GM12878 (cell line): Measurements from ENCODE around the gene TMCC2. TPM values are rescaled to one million over a fixed set of nuclear protein-coding genes. Genes with fewer than 3 reads are reported as not detected.

Source experiments
- ATAC-seq: fragments of 200-7000 bp; cut with Tn5 transposase; 3 replicates; pipeline ENCODE4 v1.9.1; 2020; ENCODE audit warnings: mild to moderate bottlenecking, moderate library complexity
- BruUV-seq: library from RNA; stranded (reverse); fragments of 400-500 nt; replicated peaks from 2 replicates; lab custom pipeline; 2021; lab: Mats Ljungman, UMichigan
- CTCF ChIA-PET: fragments of 300-600 bp; sonication (Branson Sonifier 250); formaldehyde crosslinking; extraction: SDS; loops from one replicate; lab custom pipeline; 2021; ENCODE audit warnings: inconsistent platforms; lab: Yijun Ruan, JAX
- POLR2A ChIA-PET: fragments of 350-600 bp; formaldehyde crosslinking; extraction: SDS; loops from one replicate; lab custom pipeline; 2021; ENCODE audit warnings: inconsistent platforms; lab: Charles Lee
- RAD21 ChIA-PET: fragments of 300-600 bp; sonication (Branson Sonifier 250); formaldehyde crosslinking; loops from one replicate; lab custom pipeline; 2023; ENCODE audit warnings: antibody characterized with exemption; ENCODE audit not compliant: unreplicated experiment; lab: Charles Lee
- SMC1A ChIA-PET: fragments of 300-600 bp; sonication (Branson Sonifier 250); formaldehyde crosslinking; loops from one replicate; lab custom pipeline; 2023; ENCODE audit not compliant: unreplicated experiment, uncharacterized antibody; lab: Charles Lee
- DNase-seq: peaks from one replicate; pipeline ENCODE4 v3.0.0-alpha.2; 2011; ENCODE audit warnings: low read depth, low spot score
- FAIRE-seq: peaks from 3 replicates; lab custom pipeline; 2011; peaks lifted over from hg19 to GRCh38; lab: Jason Lieb, UNC
- H2AFZ ChIP-seq: 2 replicates; pipeline ENCODE4 v1.6.0; 2011; ENCODE audit warnings: low read depth, low read length, control low read depth; ENCODE audit not compliant: control insufficient read depth
- H3K27ac ChIP-seq: 2 replicates; pipeline ENCODE4 v1.5.1; 2011; ENCODE audit warnings: control low read depth; ENCODE audit not compliant: control insufficient read depth, insufficient read depth
- H3K27me3 ChIP-seq, 2 experiments: replicated peaks in 1 of 2; 2 replicates each; pipeline versions ENCODE4 v1.6.0 to v1.6.1; 2011; ENCODE audit warnings: low read length in 1 of 2; ENCODE audit not compliant: control insufficient read depth in 2 of 2, insufficient read depth in 2 of 2
- H3K36me3 ChIP-seq, 2 experiments: 2 replicates each; pipeline ENCODE4 v1.5.1; 2011; ENCODE audit warnings: low read length in 1 of 2; ENCODE audit not compliant: control insufficient read depth in 2 of 2, insufficient read depth in 2 of 2
- H3K4me1 ChIP-seq: 2 replicates; pipeline ENCODE4 v1.6.1; 2011; ENCODE audit warnings: mild to moderate bottlenecking, low read length, moderate library complexity, mixed read lengths; ENCODE audit not compliant: control insufficient read depth, insufficient read depth
- H3K4me2 ChIP-seq: 2 replicates; pipeline ENCODE4 v1.6.0; 2011; ENCODE audit warnings: control low read depth; ENCODE audit not compliant: control insufficient read depth, insufficient read depth
- H3K4me3 ChIP-seq: fragments of 200-600 bp; sonication (generic); 2 replicates; pipeline ENCODE4 v1.5.1; 2016
- H3K79me2 ChIP-seq: 2 replicates; pipeline ENCODE4 v1.6.0; 2011; ENCODE audit warnings: low read length; ENCODE audit not compliant: control insufficient read depth, insufficient read depth
- H3K9ac ChIP-seq: 2 replicates; pipeline ENCODE4 v1.8.0; 2011; ENCODE audit warnings: low read length, control low read depth, mixed read lengths; ENCODE audit not compliant: control insufficient read depth, insufficient read depth
- H3K9me3 ChIP-seq: replicated peaks from 3 replicates; pipeline ENCODE4 v1.5.1; 2011; ENCODE audit warnings: mild to moderate bottlenecking, low read length; ENCODE audit not compliant: control insufficient read depth, insufficient read depth
- H4K20me1 ChIP-seq: 2 replicates; pipeline ENCODE4 v1.6.0; 2011; ENCODE audit not compliant: control insufficient read depth, insufficient read depth
- RCOR1 ChIP-seq: conservative IDR thresholded peaks from 2 replicates; pipeline ENCODE4 v1.6.1; 2012; ENCODE audit warnings: low read depth, low read length, improper control_type of control experiment
- SMARCA5 ChIP-seq: fragments of 450-650 bp; IDR thresholded peaks from 2 replicates; pipeline ENCODE4 v1.6.1; 2017; ENCODE audit warnings: mild to moderate bottlenecking
- WGBS: methylation state at CpG from one replicate; pipeline ENCODE4 v1.1.6; 2016; ENCODE audit warnings: low lambda C conversion rate; ENCODE audit not compliant: insufficient replicate concordance, insufficient coverage; ENCODE audit errors: missing lambda C conversion rate; 5-methylcytosine and 5-hydroxymethylcytosine counted together
- in situ Hi-C: fragments of 300-500 bp; cut with MboI; formaldehyde crosslinking; loops from 9 replicates; pipeline ENCODE4 v1.14.3; 2018; ENCODE audit warnings: mixed read lengths
- intact Hi-C: fragments of 100-400 bp; cut with micrococcal nuclease; formaldehyde crosslinking; loops from one replicate; pipeline ENCODE4 v1.14.2; 2022; ENCODE audit not compliant: unreplicated experiment
- polyA plus RNA-seq, 11 experiments: library from polyadenylated mRNA; depleted of rRNA in 4 of 11; unstranded in 6 of 11; stranded (reverse) in 5 of 11; fragments of >200 nt; fragmentation: Nextera tagmentation in 4 of 11; fragmentation: Illumina TruSeq in 1 of 11; extraction: Ambion mirVana in 4 of 11; extraction: Trizol in 1 of 11; gene quantifications; 1 replicate in 1 of 11; 2 replicates in 10 of 11; pipeline versions ENCODE4 v1.2.1 to v1.2.3, GENCODE V29; 2011 to 2016; ENCODE audit warnings: inconsistent platforms in 2 of 11, missing spikeins in 2 of 11, low read depth in 1 of 11
- total RNA-seq, 4 experiments: library from RNA; depleted of rRNA in 3 of 4; stranded (reverse); fragments of >200 nt in 3 of 4; fragmentation: Illumina TruSeq in 1 of 4; extraction: Trizol in 1 of 4; gene quantifications; 2 replicates each; pipeline versions ENCODE4 v1.2.1 to v1.2.3, GENCODE V29; 2013 to 2021
- TF ChIP-seq, protein P1 (sequence below): fragments of 450-650 bp; IDR thresholded peaks from 2 replicates; pipeline ENCODE4 v1.6.1; 2016; ENCODE audit warnings: mild to moderate bottlenecking, moderate library complexity, borderline replicate concordance

TMCC2 gene
- total and polyA plus RNA-seq, 10 of the 15 experiments (the other 5 are each of a cell fraction or from before 2014, with no cell fraction given), result 0.06 to 2.3 (median 0.76) TPM

GRCh38 chr1:205208811-205209210 is 18.9 kb upstream of the TMCC2 start:
- no peak overlapping the region for H2AFZ ChIP-seq
- no peak overlapping the region for H3K27ac ChIP-seq
- RAD21 ChIA-PET, result no interaction called here
- no peak for DNase-seq
- H4K20me1 ChIP-seq, result no peaks in the 10 kb centered on the region; the same call in 1 of the 2 replicates
- no peaks in the 10 kb centered on the region; the same call in 1 of the 2 replicates for H3K79me2 ChIP-seq
- no TSS peak for BruUV-seq
- TF ChIP-seq, protein P1, sequence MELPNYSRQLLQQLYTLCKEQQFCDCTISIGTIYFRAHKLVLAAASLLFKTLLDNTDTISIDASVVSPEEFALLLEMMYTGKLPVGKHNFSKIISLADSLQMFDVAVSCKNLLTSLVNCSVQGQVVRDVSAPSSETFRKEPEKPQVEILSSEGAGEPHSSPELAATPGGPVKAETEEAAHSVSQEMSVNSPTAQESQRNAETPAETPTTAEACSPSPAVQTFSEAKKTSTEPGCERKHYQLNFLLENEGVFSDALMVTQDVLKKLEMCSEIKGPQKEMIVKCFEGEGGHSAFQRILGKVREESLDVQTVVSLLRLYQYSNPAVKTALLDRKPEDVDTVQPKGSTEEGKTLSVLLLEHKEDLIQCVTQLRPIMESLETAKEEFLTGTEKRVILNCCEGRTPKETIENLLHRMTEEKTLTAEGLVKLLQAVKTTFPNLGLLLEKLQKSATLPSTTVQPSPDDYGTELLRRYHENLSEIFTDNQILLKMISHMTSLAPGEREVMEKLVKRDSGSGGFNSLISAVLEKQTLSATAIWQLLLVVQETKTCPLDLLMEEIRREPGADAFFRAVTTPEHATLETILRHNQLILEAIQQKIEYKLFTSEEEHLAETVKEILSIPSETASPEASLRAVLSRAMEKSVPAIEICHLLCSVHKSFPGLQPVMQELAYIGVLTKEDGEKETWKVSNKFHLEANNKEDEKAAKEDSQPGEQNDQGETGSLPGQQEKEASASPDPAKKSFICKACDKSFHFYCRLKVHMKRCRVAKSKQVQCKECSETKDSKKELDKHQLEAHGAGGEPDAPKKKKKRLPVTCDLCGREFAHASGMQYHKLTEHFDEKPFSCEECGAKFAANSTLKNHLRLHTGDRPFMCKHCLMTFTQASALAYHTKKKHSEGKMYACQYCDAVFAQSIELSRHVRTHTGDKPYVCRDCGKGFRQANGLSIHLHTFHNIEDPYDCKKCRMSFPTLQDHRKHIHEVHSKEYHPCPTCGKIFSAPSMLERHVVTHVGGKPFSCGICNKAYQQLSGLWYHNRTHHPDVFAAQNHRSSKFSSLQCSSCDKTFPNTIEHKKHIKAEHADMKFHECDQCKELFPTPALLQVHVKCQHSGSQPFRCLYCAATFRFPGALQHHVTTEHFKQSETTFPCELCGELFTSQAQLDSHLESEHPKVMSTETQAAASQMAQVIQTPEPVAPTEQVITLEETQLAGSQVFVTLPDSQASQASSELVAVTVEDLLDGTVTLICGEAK, result no peak
- TF ChIP-seq SMARCA5 (no peak), RCOR1 (no peak)
- TF ChIP-seq, all 136 proteins: peak for 0
- Histone ChIP-seq H3K36me3 (no peaks in the 10 kb centered on the region), H3K4me3 (no peak overlapping the region), H3K9me3 (no peaks in the 10 kb centered on the region), H3K27me3 (no peaks in the 10 kb centered on the region), H3K4me1 (no peaks in the 10 kb centered on the region), H3K4me2 (no peak overlapping the region), H3K9ac (no peak overlapping the region)
- WGBS, result 93% methylated on average over 3 of the region's 3 CpGs
- CTCF ChIA-PET, result interaction anchor here (0.7 to 0.8 kb wide), 2 partner anchors 11 to 20 kb away, joined by 3 read pairs; no protein-coding TSS in a partner anchor
- intact Hi-C loops, result no loop called here
- FAIRE-seq, result no peak
- POLR2A ChIA-PET, result interaction anchor here (0.6 kb wide), 1 partner anchor 692 kb away, joined by 4 read pairs; no protein-coding TSS in a partner anchor
- ATAC-seq, result no peak
- SMC1A ChIA-PET, result no interaction called here
- in situ Hi-C loops, result no loop called here
